ENCODE measurements around the gene CHRM4. TPM values are rescaled to one million over a fixed set of nuclear protein-coding genes. Genes with fewer than 3 reads are reported as not detected.

Gene CHRM4
- total and polyA plus RNA-seq, 11 donors = 0.08 to 0.27 (median 0.17) TPM; not detected in 7

DNA sequence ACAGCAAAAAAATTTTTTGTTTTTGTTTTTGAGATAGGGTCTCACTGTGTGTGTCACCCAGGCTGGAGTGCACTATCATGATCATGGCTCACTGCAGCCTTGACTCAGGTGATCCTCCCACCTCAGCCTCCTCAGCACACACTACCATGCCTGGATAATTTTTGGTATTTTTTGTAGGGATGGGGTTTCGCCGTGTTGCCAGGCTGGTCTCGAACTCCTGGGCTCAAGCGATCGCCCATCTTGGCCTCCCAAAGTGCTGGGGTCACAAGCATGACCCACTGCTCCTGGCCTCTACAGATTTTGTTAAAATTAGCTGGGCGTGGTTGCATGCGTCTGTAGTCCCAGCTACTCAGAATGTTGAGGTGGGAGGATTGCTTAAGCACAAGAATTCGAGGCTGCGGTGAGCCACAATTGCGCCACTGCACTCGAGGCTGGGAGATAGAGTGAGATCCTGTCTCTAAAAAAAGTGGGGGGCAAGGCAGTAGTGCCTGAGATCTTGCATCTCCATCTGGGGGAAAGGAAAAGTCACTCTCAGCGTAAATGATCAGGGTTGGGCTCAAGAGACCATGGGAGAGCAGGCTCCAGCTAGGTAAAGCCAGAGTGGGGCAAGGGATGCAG, 54.9 kb downstream of the CHRM4 start:
- Histone ChIP-seq H3K4me1 (peaks cover 5 to 65% (median 38%) of the 10 kb centered on the region in 12 donors), H3K27me3 (peaks cover 0 to 28% (median 18%) of the 10 kb centered on the region in 9 donors), H3K36me3 (no peaks in the 10 kb centered on the region), H3K27ac (no peak overlapping the region), H3K4me3 (no peak overlapping the region), H3K9me3 (no peaks in the 10 kb centered on the region)
- DNase-seq (no peak), ATAC-seq (no peak)
- intact Hi-C loops (cut with DNase I) = no loop called here
- WGBS, 4 donors = 92 to 95% (median 93%) methylated on average over 12 of the region's 12 CpGs
- TF ChIP-seq, protein P1, sequence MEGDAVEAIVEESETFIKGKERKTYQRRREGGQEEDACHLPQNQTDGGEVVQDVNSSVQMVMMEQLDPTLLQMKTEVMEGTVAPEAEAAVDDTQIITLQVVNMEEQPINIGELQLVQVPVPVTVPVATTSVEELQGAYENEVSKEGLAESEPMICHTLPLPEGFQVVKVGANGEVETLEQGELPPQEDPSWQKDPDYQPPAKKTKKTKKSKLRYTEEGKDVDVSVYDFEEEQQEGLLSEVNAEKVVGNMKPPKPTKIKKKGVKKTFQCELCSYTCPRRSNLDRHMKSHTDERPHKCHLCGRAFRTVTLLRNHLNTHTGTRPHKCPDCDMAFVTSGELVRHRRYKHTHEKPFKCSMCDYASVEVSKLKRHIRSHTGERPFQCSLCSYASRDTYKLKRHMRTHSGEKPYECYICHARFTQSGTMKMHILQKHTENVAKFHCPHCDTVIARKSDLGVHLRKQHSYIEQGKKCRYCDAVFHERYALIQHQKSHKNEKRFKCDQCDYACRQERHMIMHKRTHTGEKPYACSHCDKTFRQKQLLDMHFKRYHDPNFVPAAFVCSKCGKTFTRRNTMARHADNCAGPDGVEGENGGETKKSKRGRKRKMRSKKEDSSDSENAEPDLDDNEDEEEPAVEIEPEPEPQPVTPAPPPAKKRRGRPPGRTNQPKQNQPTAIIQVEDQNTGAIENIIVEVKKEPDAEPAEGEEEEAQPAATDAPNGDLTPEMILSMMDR (IDR thresholded peaks at IDR 0.05) = no peak
- no peak for TF ChIP-seq POLR2A (IDR thresholded peaks at IDR 0.05)

DNA sequence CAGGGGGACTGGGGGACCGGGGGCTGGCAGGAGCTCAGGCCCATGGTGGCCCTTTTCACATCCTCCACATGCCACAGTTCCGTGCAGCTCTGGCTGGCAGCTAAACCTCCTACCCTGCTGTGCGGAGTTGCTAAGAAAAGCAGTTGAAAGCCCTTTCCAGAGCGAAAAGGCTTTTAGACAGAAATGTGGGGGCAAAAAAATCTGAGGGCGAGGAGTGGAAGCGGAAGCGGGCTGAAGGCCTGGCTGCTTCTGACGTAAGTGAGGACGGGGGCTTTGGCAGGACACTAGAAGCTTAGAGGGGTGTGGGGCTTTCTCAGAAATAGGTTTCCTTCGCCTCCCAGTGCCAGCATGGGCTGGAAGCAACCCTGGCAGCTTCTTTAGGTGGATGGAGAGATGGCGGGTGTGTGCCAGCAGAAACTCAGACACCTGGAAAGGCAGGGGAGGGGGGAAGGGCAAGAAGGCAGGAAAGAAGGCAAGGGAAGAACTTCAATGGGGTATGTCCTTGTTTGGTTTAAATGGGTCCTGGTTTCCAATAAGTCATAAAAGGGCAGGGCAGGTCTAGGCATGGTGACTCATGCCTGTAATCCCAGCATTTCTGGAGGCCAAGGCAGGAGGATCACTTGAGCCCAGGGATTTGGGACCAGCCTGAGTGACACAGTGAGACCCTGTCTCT, 55.5 kb downstream of the CHRM4 start:
- Histone ChIP-seq H3K27me3 (peaks cover 0 to 29% (median 18%) of the 10 kb centered on the region in 9 donors), H3K36me3 (no peaks in the 10 kb centered on the region), H3K9me3 (no peaks in the 10 kb centered on the region), H3K4me1 (peaks cover 5 to 64% (median 36%) of the 10 kb centered on the region in 12 donors), H3K4me3 (no peak overlapping the region), H3K27ac (no peak overlapping the region)
- ATAC-seq = no peak
- intact Hi-C loops (cut with DNase I) = no loop called here
- TF ChIP-seq, protein P1 (IDR thresholded peaks at IDR 0.05) = no peak
- TF ChIP-seq POLR2A (IDR thresholded peaks at IDR 0.05) = no peak
- 93 to 96% (median 95%) methylated on average over 11 of the region's 11 CpGs for WGBS, 4 donors
- DNase-seq = no peak

DNA sequence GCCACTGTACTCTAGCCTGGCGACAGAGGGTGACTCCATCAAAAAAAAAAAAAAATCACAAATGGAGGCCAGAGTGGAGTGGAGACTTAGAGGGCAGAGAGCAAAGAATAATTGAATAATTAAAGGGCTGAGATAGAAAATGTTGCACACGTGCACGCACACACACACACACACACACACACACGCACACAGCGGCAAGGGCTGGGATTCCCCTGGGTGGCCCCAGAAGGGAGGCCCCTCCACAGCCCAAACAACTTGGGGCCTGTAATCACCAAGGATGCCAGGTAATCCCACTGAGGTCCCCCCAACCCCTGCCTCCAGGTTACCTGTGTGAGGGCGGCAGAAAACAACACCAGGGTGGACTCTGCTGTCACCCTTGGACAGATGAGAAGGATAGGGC, 56.3 kb downstream of the CHRM4 start:
- 86 to 95% (median 93%) methylated on average over 6 of the region's 6 CpGs for WGBS, 4 donors

DNA sequence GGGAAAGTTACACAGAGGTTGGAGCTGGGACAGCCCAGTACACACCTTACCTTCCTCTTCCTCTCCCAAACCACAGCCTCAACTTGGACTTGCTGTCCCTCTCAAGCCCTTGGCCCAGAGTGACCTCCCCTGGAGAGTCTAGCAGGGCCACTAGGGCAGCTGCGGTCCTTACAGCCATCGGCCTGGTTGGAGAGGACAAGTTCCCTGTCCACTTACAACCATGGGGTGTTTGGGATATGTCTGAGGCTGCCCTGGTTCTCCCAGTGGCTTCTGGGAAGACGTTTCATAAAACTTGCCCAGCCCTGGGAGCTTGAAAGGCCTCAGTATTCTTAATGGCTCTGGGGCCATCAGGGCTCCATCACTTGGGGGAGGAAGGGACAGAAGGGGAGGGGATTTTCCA, 57.4 kb downstream of the CHRM4 start:
- Histone ChIP-seq H3K36me3 (no peaks in the 10 kb centered on the region), H3K4me3 (no peak overlapping the region), H3K27me3 (peaks cover 0 to 29% (median 18%) of the 10 kb centered on the region in 9 donors), H3K27ac (no peak overlapping the region), H3K4me1 (peaks cover 0 to 63% (median 29%) of the 10 kb centered on the region in 12 donors), H3K9me3 (no peaks in the 10 kb centered on the region)
- ATAC-seq = no peak
- TF ChIP-seq POLR2A (IDR thresholded peaks at IDR 0.05) = no peak
- TF ChIP-seq, protein P1 (IDR thresholded peaks at IDR 0.05) = no peak
- DNase-seq = no peak
- intact Hi-C loops (cut with DNase I) = no loop called here
- 83 to 95% (median 94%) methylated on average over 3 of the region's 3 CpGs for WGBS, 4 donors

More for the DNA sequence above, 56.3 kb downstream of the CHRM4 start:
- Histone ChIP-seq H3K27me3 (peaks cover 0 to 29% (median 18%) of the 10 kb centered on the region in 9 donors), H3K27ac (no peak overlapping the region), H3K4me3 (no peak overlapping the region), H3K36me3 (no peaks in the 10 kb centered on the region), H3K9me3 (no peaks in the 10 kb centered on the region), H3K4me1 (peaks cover 5 to 70% (median 37%) of the 10 kb centered on the region in 12 donors)
- no peak for DNase-seq
- TF ChIP-seq, protein P1 (IDR thresholded peaks at IDR 0.05) = no peak
- no peak for TF ChIP-seq POLR2A (IDR thresholded peaks at IDR 0.05)
- intact Hi-C loops (cut with DNase I) = no loop called here
- no peak for ATAC-seq
